ENCODE measurements around the gene CDH4.

Gene CDH4

GRCh38 chr20:61682114-61682995 lies 430.3 kb downstream of the CDH4 start:
- no peak for FAIRE-seq

- FAIRE-seq, result no peak
These were observed 431.1 kb downstream of the CDH4 start for GRCh38 chr20:61682996-61683681.

- no peak for FAIRE-seq
These were observed 431.7 kb downstream of the CDH4 start for GRCh38 chr20:61683721-61684120.

- FAIRE-seq, result no peak
These were observed 432.1 kb downstream of the CDH4 start for GRCh38 chr20:61684136-61684535.

- FAIRE-seq, result no peak
These were observed 432.6 kb downstream of the CDH4 start for GRCh38 chr20:61684583-61685235.

- FAIRE-seq, result no peak
These were observed 433.4 kb downstream of the CDH4 start for GRCh38 chr20:61685462-61685861.

GRCh38 chr20:61686051-61686936 lies 434.2 kb downstream of the CDH4 start:
- no peak for FAIRE-seq

GRCh38 chr20:61688411-61688810 lies 436.4 kb downstream of the CDH4 start:
- FAIRE-seq, result no peak

GRCh38 chr20:61690150-61690549 lies 438.1 kb downstream of the CDH4 start:
- no peak for FAIRE-seq

- no peak for FAIRE-seq
These were observed 439.2 kb downstream of the CDH4 start for GRCh38 chr20:61690993-61691838.

GRCh38 chr20:61691978-61692377 lies 439.9 kb downstream of the CDH4 start:
- no peak for FAIRE-seq

GRCh38 chr20:61692479-61692878 lies 440.4 kb downstream of the CDH4 start:
- no peak for FAIRE-seq

- FAIRE-seq, result no peak
These were observed 441.1 kb downstream of the CDH4 start for GRCh38 chr20:61693055-61693600.

GRCh38 chr20:61694682-61695081 lies 442.6 kb downstream of the CDH4 start:
- no peak for FAIRE-seq

- no peak for FAIRE-seq
These were observed 443.7 kb downstream of the CDH4 start for GRCh38 chr20:61695741-61696140.

- no peak for FAIRE-seq
These were observed 444.2 kb downstream of the CDH4 start for GRCh38 chr20:61696181-61696735.

- no peak for FAIRE-seq
These were observed 445.9 kb downstream of the CDH4 start for GRCh38 chr20:61697666-61698597.

- no peak for FAIRE-seq
These were observed 446.8 kb downstream of the CDH4 start for GRCh38 chr20:61698598-61699494.
